Prostate gland (tissue), 2 donors: ENCODE data around the gene SIGLEC6. TPM values are rescaled to one million over a fixed set of nuclear protein-coding genes. Genes with fewer than 3 reads are reported as not detected.
A peak's percentile ranks its signal among the peaks of the same experiment; 100 is the strongest.

Experiments used
- DNase-seq: peaks from one replicate; pipeline ENCODE4 v3.0.0-alpha.2; 2019; ENCODE audit warnings: low spot score
- H3K27ac ChIP-seq, 2 donors: fragments of 200-600 bp; sonication (generic); 2 replicates each; pipeline ENCODE4 v1.5.1; 2017 to 2019
- H3K27me3 ChIP-seq: fragments of 200-600 bp; sonication (generic); replicated peaks from 2 replicates; pipeline ENCODE4 v1.5.1; 2019; ENCODE audit not compliant: insufficient read depth
- H3K36me3 ChIP-seq, 2 donors: fragments of 200-600 bp; sonication (generic); 1 replicate in 1 of 2; 2 replicates in 1 of 2; pipeline versions ENCODE4 v1.5.1 to v1.8.1; 2017 to 2019
- H3K4me1 ChIP-seq: fragments of 200-600 bp; sonication (generic); replicated peaks from 2 replicates; pipeline ENCODE4 v1.5.1; 2019
- H3K4me3 ChIP-seq, 2 donors: fragments of 200-600 bp; sonication (generic); 2 replicates each; pipeline ENCODE4 v1.5.1; 2017 to 2019
- H3K9me3 ChIP-seq: fragments of 200-600 bp; sonication (generic); 2 replicates; pipeline ENCODE4 v1.5.1; 2017
- POLR2A ChIP-seq: fragments of 450-650 bp; IDR thresholded peaks from one replicate; pipeline ENCODE4 v1.6.1; 2016; ENCODE audit warnings: antibody characterized with exemption, mild to moderate bottlenecking
- POLR2AphosphoS5 ChIP-seq: sonication (generic); formaldehyde crosslinking; IDR thresholded peaks from one replicate; pipeline ENCODE4 v1.6.1; 2017; ENCODE audit warnings: antibody characterized with exemption
- WGBS: methylation state at CpG from one replicate; pipeline ENCODE4 v1.1.5; 2018; 5-methylcytosine and 5-hydroxymethylcytosine counted together
- intact Hi-C: fragments of 100-400 bp; cut with DNase I; formaldehyde crosslinking; loops from one replicate; pipeline ENCODE4 v1.14.2; 2022
- total RNA-seq, 2 donors: library from RNA; depleted of rRNA; stranded (reverse); fragments of >200 nt; gene quantifications; one replicate each; pipeline ENCODE4 v1.1.0, GENCODE V29; 2016
- TF ChIP-seq, protein P1 (sequence below), 4 experiments: fragments of 200-600 bp in 2 of 4; fragments of 450-650 bp in 2 of 4; sonication (generic) in 2 of 4; IDR thresholded peaks; 1 replicate in 3 of 4; 2 replicates in 1 of 4; pipeline ENCODE4 v1.5.1; 2016 to 2019; ENCODE audit warnings: antibody characterized with exemption in 4 of 4, mild to moderate bottlenecking in 2 of 4, moderate library complexity in 2 of 4

SIGLEC6 gene
- total RNA-seq, 2 donors from 2014 or later = 0.68 TPM; not detected in 1

DNA sequence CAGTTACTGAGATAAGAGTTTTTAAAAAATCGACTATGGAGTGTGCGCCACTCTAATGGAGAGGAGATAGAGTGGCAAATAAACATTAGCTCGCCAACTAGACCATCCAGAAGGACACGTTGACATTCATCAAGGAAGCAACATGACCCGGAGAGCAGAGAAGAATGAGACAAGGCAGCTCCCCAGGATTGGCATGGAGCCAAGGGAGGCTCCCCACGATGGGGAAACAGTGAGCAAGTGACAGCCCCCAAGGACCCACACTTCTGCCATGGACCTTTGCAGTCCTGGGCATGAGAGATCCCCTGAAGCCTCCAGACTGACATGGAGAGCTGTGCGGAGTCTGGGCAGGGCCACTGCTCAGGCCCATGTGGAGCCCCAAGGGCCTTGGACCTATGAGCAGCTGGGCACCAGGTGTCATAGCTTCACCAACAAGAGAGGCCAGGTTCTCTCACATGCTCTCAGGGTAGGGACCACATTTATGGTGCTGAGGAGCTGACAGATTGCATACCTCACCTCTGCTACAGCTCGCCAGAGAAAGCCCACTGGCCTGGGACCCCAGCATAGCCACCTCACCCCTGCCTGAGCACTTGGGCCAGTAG lies 6.7 kb downstream of the SIGLEC6 start:
- intact Hi-C loops = no loop called here
- Histone ChIP-seq H3K9me3 (no peaks in the 10 kb centered on the region), H3K27ac (no peak overlapping the region), H3K36me3 (no peaks in the 10 kb centered on the region), H3K4me1 (no peaks in the 10 kb centered on the region), H3K27me3 (no peaks in the 10 kb centered on the region), H3K4me3 (no peak overlapping the region)
- WGBS = 67% methylated on average over 8 of the region's 8 CpGs
- no peak for TF ChIP-seq POLR2AphosphoS5
- TF ChIP-seq, protein P1, sequence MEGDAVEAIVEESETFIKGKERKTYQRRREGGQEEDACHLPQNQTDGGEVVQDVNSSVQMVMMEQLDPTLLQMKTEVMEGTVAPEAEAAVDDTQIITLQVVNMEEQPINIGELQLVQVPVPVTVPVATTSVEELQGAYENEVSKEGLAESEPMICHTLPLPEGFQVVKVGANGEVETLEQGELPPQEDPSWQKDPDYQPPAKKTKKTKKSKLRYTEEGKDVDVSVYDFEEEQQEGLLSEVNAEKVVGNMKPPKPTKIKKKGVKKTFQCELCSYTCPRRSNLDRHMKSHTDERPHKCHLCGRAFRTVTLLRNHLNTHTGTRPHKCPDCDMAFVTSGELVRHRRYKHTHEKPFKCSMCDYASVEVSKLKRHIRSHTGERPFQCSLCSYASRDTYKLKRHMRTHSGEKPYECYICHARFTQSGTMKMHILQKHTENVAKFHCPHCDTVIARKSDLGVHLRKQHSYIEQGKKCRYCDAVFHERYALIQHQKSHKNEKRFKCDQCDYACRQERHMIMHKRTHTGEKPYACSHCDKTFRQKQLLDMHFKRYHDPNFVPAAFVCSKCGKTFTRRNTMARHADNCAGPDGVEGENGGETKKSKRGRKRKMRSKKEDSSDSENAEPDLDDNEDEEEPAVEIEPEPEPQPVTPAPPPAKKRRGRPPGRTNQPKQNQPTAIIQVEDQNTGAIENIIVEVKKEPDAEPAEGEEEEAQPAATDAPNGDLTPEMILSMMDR (IDR thresholded peaks at IDR 0.05) = no peak
- no peak for TF ChIP-seq POLR2A
- no peak for DNase-seq

GRCh38 chr19:51521781-51522180 lies 9.7 kb downstream of the SIGLEC6 start:
- Histone ChIP-seq H3K27ac (no peak overlapping the region), H3K4me3 (no peak overlapping the region), H3K9me3 (no peaks in the 10 kb centered on the region), H3K36me3 (no peaks in the 10 kb centered on the region), H3K27me3 (no peaks in the 10 kb centered on the region), H3K4me1 (no peaks in the 10 kb centered on the region)
- intact Hi-C loops = no loop called here
- no peak for DNase-seq
- 57% methylated on average over 2 of the region's 2 CpGs for WGBS
- no peak for TF ChIP-seq POLR2AphosphoS5
- TF ChIP-seq, protein P1 (IDR thresholded peaks at IDR 0.05) = no peak
- TF ChIP-seq POLR2A = no peak

GRCh38 chr19:51521357-51521756 lies 10.1 kb downstream of the SIGLEC6 start:
- 86% methylated on average over 2 of the region's 2 CpGs for WGBS
- intact Hi-C loops = no loop called here
- Histone ChIP-seq H3K27ac (no peak overlapping the region), H3K36me3 (no peaks in the 10 kb centered on the region), H3K4me3 (no peak overlapping the region), H3K4me1 (no peaks in the 10 kb centered on the region), H3K9me3 (no peaks in the 10 kb centered on the region), H3K27me3 (no peaks in the 10 kb centered on the region)
- TF ChIP-seq POLR2AphosphoS5 (no peak), POLR2A (no peak)
- TF ChIP-seq, protein P1 (IDR thresholded peaks at IDR 0.05) = no peak
- DNase-seq = no peak

DNA sequence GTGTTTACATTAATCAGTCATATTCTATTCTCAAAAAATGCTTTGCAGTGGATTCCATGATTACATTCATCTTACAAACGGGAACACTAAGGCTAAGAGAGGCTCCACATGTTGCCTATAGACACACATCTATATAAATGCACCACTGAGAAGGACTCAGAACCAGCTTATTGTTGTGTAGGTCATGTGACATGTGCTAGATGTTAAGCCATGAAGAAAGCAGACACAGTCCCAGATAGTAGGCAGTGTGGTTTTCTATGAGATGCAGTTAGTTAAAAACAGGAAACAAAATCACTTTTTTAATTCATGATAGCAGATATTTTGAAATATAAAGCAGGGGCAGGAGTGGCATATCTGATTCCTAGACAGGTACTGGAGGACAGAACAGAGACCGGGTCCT lies 10.7 kb downstream of the SIGLEC6 start:
- no peak for TF ChIP-seq POLR2A
- TF ChIP-seq, protein P1 (IDR thresholded peaks at IDR 0.05) = no peak
- no peak for TF ChIP-seq POLR2AphosphoS5
- no peaks in the 10 kb centered on the region for H3K4me1 ChIP-seq
- no peaks in the 10 kb centered on the region for H3K36me3 ChIP-seq
- WGBS = 34% methylated on average over 2 of the region's 2 CpGs
- H3K4me3 ChIP-seq = no peak overlapping the region
- H3K27ac ChIP-seq = no peak overlapping the region
- no peaks in the 10 kb centered on the region for H3K27me3 ChIP-seq
- H3K9me3 ChIP-seq = no peaks in the 10 kb centered on the region
- intact Hi-C loops = no loop called here
- no peak for DNase-seq

DNA sequence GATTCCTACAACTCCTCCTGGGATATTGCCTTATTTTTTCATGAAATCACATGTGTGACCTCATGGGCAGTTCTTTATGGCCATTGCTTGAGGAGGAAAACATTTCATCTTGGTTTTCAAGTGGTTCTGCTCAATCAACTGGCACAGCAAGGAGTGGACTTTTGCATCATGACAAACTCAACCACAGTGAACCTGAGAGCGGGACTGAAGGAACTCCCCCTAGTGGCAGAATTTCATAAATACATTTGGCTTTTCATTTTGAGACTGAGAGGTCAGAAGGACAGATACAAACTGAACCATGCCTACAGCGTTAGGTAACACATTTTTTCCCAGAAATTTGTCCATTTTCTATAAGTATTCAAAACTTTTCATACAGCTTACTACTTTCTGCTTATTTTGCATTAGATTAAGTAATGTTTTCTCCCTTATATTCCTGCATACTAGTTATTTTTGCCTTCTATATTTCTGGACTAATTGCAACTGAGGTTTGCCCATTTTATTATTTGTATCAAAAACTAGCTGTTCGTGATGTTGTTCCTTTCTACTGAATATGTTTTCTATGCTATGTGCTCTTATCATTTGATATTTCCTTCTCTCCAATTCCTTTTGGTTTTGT lies 16.5 kb downstream of the SIGLEC6 start:
- intact Hi-C loops = no loop called here

More for the DNA sequence above, 16.5 kb downstream of the SIGLEC6 start:
- no peak for TF ChIP-seq POLR2A
- TF ChIP-seq, protein P1 (IDR thresholded peaks at IDR 0.05) = peak; percentile 15 to 77 (median 42)
- 11% methylated on average over 3 of the region's 3 CpGs for WGBS
- Histone ChIP-seq H3K4me3 (no peak overlapping the region), H3K27ac (no peak overlapping the region), H3K27me3 (no peaks in the 10 kb centered on the region), H3K9me3 (no peaks in the 10 kb centered on the region), H3K36me3 (no peaks in the 10 kb centered on the region), H3K4me1 (no peaks in the 10 kb centered on the region)
- no peak for DNase-seq
